ENCODE data around the gene TRNP1.

DNA sequence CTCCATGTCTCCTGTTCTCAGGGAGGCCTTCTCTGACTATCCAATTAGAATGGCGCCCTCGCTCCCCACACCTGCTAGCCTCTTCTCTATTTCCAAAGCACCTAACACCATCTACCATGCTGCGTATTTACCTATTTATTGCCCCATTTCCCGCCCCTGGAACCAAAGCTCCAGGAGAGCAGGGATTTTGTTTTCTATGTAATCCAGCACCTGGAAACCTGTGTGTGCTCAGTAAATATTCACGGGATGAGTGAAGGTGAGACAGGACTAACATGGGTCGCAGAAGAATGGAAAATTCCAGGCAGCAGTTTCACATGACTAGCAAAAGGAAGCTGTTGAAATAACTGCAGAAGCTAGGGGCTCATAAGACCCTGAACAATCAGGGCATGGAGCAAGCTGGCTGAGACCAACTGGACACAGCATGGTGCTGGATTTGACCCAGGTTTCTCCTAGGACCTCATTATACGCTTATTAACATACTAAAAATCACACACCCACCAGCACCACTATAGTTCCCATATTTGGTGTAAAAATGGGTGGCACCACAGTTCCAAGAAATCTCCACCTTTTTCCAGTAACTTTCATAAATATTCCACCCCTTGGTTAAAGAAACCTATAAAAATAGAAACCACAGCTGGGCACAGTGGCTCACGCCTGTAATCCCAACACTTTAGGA, 34.2 kb downstream of the TRNP1 start:
- TF ChIP-seq, protein P1, sequence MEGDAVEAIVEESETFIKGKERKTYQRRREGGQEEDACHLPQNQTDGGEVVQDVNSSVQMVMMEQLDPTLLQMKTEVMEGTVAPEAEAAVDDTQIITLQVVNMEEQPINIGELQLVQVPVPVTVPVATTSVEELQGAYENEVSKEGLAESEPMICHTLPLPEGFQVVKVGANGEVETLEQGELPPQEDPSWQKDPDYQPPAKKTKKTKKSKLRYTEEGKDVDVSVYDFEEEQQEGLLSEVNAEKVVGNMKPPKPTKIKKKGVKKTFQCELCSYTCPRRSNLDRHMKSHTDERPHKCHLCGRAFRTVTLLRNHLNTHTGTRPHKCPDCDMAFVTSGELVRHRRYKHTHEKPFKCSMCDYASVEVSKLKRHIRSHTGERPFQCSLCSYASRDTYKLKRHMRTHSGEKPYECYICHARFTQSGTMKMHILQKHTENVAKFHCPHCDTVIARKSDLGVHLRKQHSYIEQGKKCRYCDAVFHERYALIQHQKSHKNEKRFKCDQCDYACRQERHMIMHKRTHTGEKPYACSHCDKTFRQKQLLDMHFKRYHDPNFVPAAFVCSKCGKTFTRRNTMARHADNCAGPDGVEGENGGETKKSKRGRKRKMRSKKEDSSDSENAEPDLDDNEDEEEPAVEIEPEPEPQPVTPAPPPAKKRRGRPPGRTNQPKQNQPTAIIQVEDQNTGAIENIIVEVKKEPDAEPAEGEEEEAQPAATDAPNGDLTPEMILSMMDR (optimal IDR thresholded peaks at IDR 0.05 in 1 of 3, IDR thresholded peaks at IDR 0.05 in 1 of 3, conservative IDR thresholded peaks at IDR 0.05 in 1 of 3; ENCODE audit: extremely low read depth in 1 of 3, insufficient read depth in 2 of 3, low read length in 3 of 3) = no peak
- TF ChIP-seq EZH2 (IDR thresholded peaks at IDR 0.05; ENCODE audit: low read length) = no peak

Data from keratinocyte (primary cell).